ENCODE data around the gene OR6C68. TPM values are rescaled to one million over a fixed set of nuclear protein-coding genes. Genes with fewer than 3 reads are reported as not detected.
"Not testable (repeated sequence)": the region's sequence is repeated elsewhere in the genome, so short reads cannot be mapped to it uniquely, and the experiment has no call there.

Gene OR6C68
- total RNA-seq: not detected
- long read RNA-seq: 0 reads

DNA sequence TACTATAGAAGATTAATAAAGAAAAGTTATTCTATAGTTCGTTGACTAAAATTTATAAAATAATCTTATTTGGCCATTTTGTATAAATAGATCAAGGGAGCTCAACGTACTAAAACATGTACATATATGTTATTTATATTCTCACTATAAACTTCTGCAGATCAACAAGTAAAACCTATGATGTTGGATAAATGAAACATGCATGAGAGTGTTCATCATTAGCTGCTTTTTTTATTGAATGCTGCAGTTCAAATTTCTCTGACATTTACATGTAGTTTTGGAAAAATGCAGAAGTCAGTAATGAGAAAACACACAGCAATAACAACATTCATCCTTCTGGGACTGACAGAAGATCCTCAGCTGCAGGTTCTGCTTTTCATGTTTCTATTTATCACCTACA, at the start of gene OR6C68:
TSS of gene OR6C68 (plus strand) at position 301 of the 400 bp plus-strand sequence. CDS start at position 301, 0 bp downstream.
- no peak for ATAC-seq
- intact Hi-C loops (cut with DNase I): no loop called here

DNA sequence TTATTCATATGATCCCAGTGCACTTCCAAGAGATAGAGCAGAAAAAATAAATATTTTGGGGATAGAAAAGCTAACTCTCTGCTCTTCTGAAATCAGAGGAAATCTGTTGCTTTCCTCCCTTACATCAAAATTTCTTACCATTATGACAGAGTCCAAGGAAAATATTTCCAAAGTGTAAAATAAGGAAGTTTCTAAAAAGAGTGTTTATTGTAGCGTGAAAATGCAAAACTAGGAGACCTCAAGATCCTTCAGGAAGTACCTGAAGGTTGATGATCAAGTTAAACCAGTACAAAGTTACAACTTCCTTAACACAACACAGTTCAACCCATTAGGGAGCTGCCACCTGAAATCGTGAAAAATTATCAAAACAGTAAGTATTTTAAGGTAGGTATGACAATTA, 48.4 kb upstream of the OR6C68 start, which contains the start of gene OR6C2:
TSS of gene OR6C2 (plus strand) at position 301 of the 400 bp plus-strand sequence. CDS start 8,138 bp downstream, outside the sequence.
- intact Hi-C loops (cut with DNase I): no loop called here
- ATAC-seq: no peak
- DNase-seq (ENCODE audit: missing footprints): no peak

More for the DNA sequence above, at the start of gene OR6C68:
- DNase-seq (ENCODE audit: missing footprints): no peak

DNA sequence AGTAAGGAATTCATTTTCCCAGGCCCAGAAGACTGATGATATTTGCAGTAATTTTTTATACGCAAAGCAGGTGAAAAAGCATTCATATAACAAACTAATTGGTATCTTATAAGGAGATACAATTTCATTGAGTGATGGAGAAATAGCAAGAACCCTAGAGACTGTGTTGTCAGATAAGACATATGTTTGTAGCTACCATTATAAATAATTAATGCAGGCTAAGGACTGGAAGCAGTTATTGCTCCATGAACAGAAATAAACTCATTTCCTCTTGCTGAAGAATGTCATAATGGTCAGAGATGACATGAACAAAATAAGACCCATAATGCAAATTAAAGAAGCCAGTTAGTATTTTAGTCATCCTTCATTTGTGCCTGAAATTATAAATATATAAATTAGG, 46.8 kb upstream of the OR6C68 start:
- intact Hi-C loops (cut with DNase I): no loop called here
- DNase-seq (ENCODE audit: missing footprints): no peak
- ATAC-seq: no peak

DNA sequence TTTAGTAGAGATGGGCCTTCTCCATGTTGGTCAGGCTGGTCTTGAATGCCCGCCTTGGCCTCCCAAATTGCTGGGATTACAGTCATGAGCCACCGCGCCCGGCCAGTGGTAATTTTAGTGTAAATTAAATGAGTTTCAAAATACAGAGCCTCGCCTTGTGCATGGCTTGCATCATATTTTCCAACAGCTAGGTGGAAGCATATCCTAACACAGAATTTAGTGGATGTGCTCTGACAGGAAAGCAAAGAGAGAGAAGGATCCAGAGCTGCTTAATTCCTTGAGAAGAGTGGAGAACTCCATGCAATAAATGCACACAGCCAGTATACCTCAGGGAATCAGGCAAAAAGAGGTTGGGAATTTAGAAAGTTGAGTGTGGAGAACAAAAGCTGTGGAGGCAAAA, 45.9 kb upstream of the OR6C68 start:
- intact Hi-C loops (cut with DNase I): no loop called here
- DNase-seq (ENCODE audit: missing footprints) (no peak), ATAC-seq (no peak)

DNA sequence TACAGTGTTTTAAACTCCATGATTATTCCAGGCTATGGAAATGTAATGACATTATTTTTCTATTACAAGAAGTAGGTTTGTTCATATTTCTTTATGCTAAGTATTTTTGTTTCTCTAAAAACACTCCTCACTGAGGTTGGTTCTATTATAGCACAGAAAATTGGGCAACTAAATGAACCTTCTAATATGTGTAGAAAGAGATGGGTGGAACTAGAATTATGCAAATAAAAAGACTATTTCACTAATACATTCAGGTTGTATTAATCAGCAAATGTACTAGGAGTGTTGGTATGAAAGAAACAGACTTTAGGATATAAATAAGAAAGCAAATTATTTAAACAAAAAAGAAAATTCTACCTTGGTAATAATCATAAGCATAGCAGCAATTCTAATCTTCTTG, 43.4 kb upstream of the OR6C68 start:
- intact Hi-C loops (cut with DNase I): no loop called here
- ATAC-seq (no peak), DNase-seq (ENCODE audit: missing footprints) (no peak)

DNA sequence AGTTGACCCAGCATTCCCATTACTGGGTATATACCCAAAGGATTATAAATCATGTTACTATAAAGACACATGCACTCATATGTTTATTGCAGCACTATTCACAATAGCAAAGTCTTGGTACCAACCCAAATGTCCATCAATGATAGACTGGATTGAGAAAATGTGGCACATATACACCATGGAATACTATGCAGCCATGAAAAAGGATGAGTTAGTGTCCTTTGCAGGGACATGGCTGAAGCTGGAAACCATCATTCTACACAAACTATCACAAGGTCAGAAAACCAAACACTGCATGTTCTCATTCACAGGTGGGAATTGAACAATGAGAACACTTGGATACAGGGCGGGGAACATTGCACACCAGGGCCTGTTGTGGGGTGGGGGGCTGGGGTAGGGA, 27.3 kb upstream of the OR6C68 start:
- ATAC-seq; DNase-seq (ENCODE audit: missing footprints); intact Hi-C loops (cut with DNase I): not testable (repeated sequence)

DNA sequence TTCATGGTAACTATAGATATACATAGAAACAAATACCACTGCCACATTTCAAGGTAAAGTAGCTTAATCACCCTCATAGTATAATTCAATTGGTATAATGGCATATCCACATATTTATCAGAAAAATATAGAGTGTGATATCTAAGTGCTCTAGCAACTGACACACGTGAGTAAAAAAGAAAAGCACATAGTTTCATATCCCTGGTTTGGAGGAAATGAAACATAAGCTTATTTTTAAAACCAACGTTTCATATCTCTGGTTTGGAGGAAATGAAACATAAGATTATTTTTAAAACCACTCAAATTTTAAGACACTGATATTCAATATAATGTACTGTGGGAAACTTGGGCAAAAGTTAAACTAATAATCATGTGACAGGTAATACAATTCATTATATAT, 24.3 kb upstream of the OR6C68 start:
- ATAC-seq (no peak), DNase-seq (ENCODE audit: missing footprints) (no peak)
- intact Hi-C loops (cut with DNase I): no loop called here

DNA sequence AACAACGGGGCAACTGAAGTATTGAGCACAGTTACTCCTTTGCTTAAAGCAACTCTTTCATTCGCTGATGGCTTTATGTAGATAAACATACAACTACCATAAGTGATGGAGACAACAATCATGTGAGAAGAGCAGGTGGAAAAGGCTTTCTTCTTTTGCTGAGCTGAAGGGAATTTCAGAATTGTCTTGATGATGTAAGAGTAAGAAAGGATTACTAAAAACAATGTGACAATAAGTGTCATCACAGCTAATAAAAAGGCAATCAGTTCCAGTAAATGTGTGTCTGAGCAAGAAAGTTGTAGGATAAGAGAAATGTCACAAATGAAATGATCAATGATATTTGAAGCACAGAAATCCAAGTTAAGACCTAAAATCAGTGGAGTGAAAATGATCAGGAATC, 22.9 kb upstream of the OR6C68 start:
- intact Hi-C loops (cut with DNase I): no loop called here
- ATAC-seq: no peak
- DNase-seq (ENCODE audit: missing footprints): no peak

DNA sequence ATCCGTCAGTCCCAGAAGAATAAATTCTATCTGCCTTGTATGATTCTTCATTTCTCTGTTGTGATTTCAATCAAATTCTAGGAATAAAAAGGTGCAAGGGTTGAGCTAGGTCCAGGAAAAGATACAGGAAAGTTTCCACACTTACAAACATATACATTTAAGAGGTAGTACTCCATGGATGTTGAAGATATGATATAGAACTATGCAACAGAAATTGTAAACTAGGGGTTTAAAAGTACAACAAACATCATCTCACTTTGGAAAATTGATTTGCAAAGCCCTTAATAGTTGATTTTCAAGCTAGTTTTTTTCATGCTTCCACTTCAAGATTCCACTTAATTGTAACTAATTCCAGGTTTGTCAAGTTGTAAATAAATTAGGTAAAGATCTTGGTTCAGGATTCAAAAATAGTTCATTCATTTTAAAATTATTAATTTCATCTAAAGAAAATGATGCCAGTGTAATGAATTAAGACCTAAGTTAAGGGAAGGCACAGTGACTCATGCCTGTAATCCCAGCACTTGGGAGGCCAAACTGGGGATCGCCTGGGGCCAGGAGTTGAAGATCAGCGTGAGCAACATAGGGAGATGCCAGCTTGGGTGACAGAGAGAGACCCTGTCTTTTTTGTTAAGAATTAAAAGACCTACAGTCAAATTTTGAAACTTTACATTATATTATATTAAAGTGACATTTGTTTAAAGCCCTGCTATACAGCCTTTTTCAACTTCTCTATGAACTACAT, 21.9 kb upstream of the OR6C68 start, which contains the start of gene OR6C70:
TSS of gene OR6C70 (minus strand) at position 51 of the 742 bp plus-strand sequence. CDS start at position 51, 0 bp downstream.
- ATAC-seq: no peak
- intact Hi-C loops (cut with DNase I): no loop called here
- peak; percentile 46 for DNase-seq (ENCODE audit: missing footprints)

DNA sequence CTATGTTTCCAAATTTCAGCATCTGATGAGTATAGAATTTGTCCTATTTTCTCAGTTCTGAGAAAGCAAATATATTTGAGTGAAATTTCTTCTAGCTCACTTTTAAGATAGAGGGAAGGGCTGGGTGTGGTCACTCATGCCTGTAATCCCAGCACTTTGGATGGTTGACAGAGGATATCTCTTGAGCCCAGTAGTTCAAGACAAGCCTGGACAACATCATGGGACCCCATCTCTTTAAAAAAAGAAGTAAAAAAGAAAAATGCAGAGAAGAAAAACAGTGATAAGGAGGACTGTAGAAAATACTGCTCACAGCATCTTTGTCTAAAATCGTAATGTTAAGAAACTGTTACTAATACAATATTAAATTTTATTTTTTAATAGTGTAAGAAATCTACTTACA, 19.9 kb upstream of the OR6C68 start:
- intact Hi-C loops (cut with DNase I): no loop called here
- no peak for DNase-seq (ENCODE audit: missing footprints)
- no peak for ATAC-seq

DNA sequence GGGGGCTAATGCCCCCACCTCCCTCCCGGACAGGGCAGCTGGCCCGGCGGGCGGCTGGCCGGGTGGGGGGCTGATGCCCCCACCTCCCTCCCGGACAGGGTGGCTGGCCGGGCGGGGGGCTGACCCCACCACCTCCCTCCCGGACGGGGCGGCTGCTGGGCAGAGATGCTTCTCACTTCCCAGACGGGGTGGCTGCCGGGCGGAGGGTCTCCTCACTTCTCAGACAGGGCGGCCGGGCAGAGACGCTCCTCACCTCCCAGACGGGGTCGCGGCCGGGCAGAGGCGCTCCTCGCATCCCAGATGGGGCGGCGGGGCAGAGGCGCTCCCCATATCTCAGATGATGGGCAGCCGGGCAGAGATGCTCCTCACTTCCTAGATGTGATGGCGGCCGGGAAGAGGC, 13.0 kb upstream of the OR6C68 start:
- intact Hi-C loops (cut with DNase I); ATAC-seq; DNase-seq (ENCODE audit: missing footprints): not testable (repeated sequence)

DNA sequence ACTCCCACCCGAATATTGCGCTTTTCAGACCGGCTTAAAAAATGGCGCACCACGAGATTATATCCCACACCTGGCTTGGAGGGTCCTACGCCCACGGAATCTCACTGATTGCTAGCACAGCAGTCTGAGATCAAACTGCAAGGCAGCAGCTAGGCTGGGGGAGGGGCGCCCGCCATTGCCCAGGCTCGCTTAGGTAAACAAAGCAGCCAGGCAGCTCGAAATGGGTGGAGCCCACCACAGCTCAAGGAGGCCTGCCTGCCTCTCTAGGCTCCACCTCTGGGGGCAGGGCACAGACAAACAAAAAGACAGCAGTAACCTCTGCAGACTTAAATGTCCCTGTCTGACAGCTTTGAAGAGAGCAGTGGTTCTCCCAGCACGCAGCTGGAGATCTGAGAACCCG, 7.9 kb upstream of the OR6C68 start:
- DNase-seq (ENCODE audit: missing footprints); intact Hi-C loops (cut with DNase I); ATAC-seq: not testable (repeated sequence)

DNA sequence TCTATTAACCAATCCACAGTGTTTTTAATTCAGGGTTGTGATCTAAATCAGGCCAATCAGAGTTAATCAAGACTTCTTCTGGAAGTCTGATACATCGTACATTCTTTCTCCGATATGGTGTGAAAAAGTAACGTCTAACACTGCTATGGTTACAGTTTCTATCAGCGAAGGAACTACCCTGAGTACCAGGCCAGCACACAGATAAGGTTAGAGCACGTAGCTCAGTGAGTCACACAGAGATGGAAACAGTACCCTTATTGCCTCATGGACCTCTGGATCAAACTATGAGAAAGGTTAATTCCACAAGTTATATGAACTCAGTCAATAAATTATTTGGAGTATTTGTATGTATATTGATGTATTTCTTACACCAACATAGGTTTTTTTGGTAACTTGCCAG, 3.3 kb downstream of the OR6C68 start:
- DNase-seq (ENCODE audit: missing footprints): no peak
- no peak for ATAC-seq
- intact Hi-C loops (cut with DNase I): no loop called here

DNA sequence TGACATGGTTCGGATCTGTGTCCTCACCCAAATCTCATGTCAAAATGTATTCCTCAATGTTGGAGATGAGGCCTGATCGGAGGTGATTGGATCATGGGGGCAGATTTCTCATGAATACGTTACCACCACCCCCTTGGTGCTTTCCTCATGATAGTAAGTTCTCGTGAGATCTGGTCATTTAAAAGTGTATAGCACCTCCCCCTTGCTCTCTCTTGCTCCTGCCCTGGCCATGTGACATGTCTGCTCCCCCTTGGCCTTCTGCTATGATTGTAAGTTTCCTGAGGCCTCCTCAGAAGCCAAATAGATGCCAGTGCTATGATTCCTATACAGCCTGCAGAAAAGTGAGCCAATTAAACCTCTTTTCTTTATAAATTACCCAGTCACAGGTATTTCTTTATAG, 7.1 kb downstream of the OR6C68 start:
- DNase-seq (ENCODE audit: missing footprints) (no peak), ATAC-seq (no peak)
- intact Hi-C loops (cut with DNase I): no loop called here

DNA sequence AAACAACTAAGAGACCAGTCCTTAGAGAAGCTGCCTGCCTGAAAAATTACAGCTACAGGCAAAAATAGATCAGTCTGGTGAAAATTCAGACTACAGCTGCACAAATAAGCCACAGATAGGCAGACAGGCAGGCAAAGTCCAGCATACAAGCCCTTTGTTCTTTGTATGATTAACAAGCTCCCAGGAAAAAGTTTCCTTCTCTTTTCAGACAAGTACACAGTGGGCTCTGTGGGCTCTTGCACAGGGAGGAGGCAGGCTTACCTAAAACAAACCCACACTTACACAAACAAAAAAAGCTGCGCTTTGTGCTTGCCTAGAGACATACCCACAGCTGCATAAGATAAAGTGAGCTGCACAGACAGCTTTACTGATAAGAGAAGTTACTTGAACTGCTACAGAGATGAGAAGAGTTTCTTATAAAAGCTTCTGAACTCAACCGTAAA, 7.7 kb downstream of the OR6C68 start:
- intact Hi-C loops (cut with DNase I): no loop called here
- no peak for ATAC-seq
- no peak for DNase-seq (ENCODE audit: missing footprints)

DNA sequence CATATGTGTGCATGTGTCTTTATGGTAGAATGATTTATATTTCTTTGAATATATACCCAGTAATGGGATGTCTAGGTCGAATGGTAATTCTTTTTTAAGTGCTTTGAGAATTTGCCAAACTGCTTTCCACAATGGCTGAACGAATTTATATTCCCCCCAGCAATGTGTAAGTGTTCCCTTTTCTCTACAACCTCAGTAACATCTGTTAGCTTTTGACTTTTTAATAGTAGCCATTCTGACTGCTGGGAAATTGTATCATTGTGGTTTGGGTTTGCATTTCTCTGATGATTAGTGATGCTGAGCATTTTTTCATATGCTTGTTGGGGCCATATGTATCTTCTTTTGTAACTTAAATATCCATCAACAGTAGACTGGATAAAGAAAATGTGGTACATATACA, 9.4 kb downstream of the OR6C68 start:
- ATAC-seq (no peak), DNase-seq (ENCODE audit: missing footprints) (no peak)
- intact Hi-C loops (cut with DNase I): no loop called here

DNA sequence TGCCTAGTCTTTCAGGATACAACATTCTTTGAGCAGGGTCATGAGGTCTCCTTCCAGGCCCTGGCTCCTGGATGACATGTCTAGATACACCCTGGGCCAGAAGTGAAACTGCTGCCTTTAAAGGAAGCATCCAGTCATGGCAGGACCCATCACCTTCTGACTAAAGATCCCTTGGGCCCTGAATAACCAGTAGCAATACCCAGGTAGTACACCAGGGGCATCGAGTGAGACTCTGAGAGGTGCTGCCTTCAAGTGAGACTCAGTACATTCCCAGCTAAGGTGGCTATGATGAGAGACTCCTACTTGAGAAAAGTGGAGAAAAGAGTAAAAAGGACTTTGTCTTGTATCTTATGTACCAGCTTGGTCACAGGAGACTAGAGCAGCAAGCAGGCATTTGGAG, 23.5 kb downstream of the OR6C68 start:
- ATAC-seq (no peak), DNase-seq (ENCODE audit: missing footprints) (no peak)
- intact Hi-C loops (cut with DNase I): no loop called here

DNA sequence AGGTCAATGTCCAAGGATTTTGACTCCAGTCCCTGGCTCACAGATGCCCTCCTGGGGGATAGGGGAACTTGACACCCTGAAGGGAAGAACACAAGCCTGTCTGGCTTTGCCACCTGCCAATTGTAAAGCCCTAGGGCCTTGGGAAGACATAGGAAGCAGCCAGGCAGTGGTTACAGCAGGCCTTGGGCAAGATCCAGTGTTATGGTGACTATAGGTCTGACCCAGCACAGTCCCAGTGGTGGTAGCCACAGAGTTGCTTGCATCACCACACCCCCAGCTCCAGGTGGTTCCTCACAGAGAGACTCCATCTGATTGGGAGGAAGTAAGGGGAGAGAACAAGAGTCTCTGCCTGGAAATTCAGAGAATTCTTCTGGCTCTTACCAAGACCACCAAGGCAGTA, 24.2 kb downstream of the OR6C68 start:
- DNase-seq (ENCODE audit: missing footprints): no peak
- intact Hi-C loops (cut with DNase I): no loop called here
- ATAC-seq: no peak
